Astrocyte (in vitro differentiated cells and primary cell): Measurements from ENCODE around the gene DMAP1. TPM values are rescaled to one million over a fixed set of nuclear protein-coding genes. Genes with fewer than 3 reads are reported as not detected.
A peak's percentile ranks its signal among the peaks of the same experiment; 100 is the strongest.

ENCODE experiments used
- DNase-seq: peaks from one replicate; pipeline ENCODE4 v3.0.0-alpha.2; 2010; ENCODE audit warnings: low read depth
- FAIRE-seq: peaks from 2 replicates; lab custom pipeline; 2011; peaks lifted over from hg19 to GRCh38; lab: Jason Lieb, UNC
- H2AFZ ChIP-seq: 2 replicates; pipeline ENCODE4 v1.6.0; 2012; ENCODE audit warnings: low read depth, low read length, inconsistent platforms
- H3K27ac ChIP-seq: 2 replicates; pipeline ENCODE4 v1.5.1; 2011; ENCODE audit warnings: low read depth, low read length, inconsistent platforms
- H3K27me3 ChIP-seq: 2 replicates; pipeline ENCODE4 v1.6.0; 2011; ENCODE audit warnings: low read length, inconsistent platforms; ENCODE audit not compliant: insufficient read depth
- H3K36me3 ChIP-seq: 2 replicates; pipeline ENCODE4 v1.5.1; 2011; ENCODE audit warnings: low read length, inconsistent platforms; ENCODE audit not compliant: insufficient read depth
- H3K4me1 ChIP-seq: 2 replicates; pipeline ENCODE4 v1.5.1; 2011; ENCODE audit warnings: low read length, inconsistent platforms; ENCODE audit not compliant: insufficient read depth
- H3K4me2 ChIP-seq: 2 replicates; pipeline ENCODE4 v1.6.0; 2012; ENCODE audit warnings: low read length, inconsistent platforms
- H3K4me3 ChIP-seq: 2 replicates; pipeline ENCODE4 v1.5.1; 2011; ENCODE audit warnings: low read depth, mild to moderate bottlenecking, low read length, inconsistent platforms; ENCODE audit not compliant: insufficient read depth
- H3K79me2 ChIP-seq: 2 replicates; pipeline ENCODE4 v1.6.0; 2012; ENCODE audit warnings: mild to moderate bottlenecking, low read length, inconsistent platforms; ENCODE audit not compliant: insufficient read depth
- H3K9ac ChIP-seq: 2 replicates; pipeline ENCODE4 v1.6.0; 2012; ENCODE audit warnings: mild to moderate bottlenecking, low read length, inconsistent platforms
- H3K9me3 ChIP-seq: 2 replicates; pipeline ENCODE4 v1.5.1; 2012; ENCODE audit warnings: low read depth, mild to moderate bottlenecking, low read length, inconsistent platforms; ENCODE audit not compliant: insufficient read depth
- H4K20me1 ChIP-seq: 2 replicates; pipeline ENCODE4 v1.6.0; 2012; ENCODE audit warnings: low read length, inconsistent platforms; ENCODE audit not compliant: insufficient read depth
- H3K27ac Mint-ChIP-seq: one replicate; pipeline ENCODE4 v1.8.0; 2021; ENCODE audit warnings: mild to moderate bottlenecking, mixed read lengths; ENCODE audit not compliant: unreplicated experiment
- H3K27me3 Mint-ChIP-seq: one replicate; pipeline ENCODE4 v1.8.0; 2021; ENCODE audit warnings: low read depth, mixed read lengths; ENCODE audit not compliant: unreplicated experiment
- H3K36me3 Mint-ChIP-seq: one replicate; pipeline ENCODE4 v1.8.0; 2021; ENCODE audit warnings: low read depth, mixed read lengths; ENCODE audit not compliant: unreplicated experiment
- H3K4me1 Mint-ChIP-seq: one replicate; pipeline ENCODE4 v1.8.0; 2021; ENCODE audit warnings: low read depth, mixed read lengths; ENCODE audit not compliant: unreplicated experiment
- H3K4me3 Mint-ChIP-seq: one replicate; pipeline ENCODE4 v1.8.0; 2021; ENCODE audit warnings: mild to moderate bottlenecking, moderate library complexity, mixed read lengths; ENCODE audit not compliant: unreplicated experiment
- H3K9me3 Mint-ChIP-seq: one replicate; pipeline ENCODE4 v1.8.0; 2021; ENCODE audit warnings: mild to moderate bottlenecking, mixed read lengths; ENCODE audit not compliant: unreplicated experiment
- CTCF ChIP-seq: IDR thresholded peaks from 2 replicates; pipeline ENCODE4 v1.5.1; 2011; ENCODE audit warnings: low read depth, mild to moderate bottlenecking, inconsistent platforms, low read length, moderate library complexity; ENCODE audit not compliant: insufficient read depth
- EZH2 ChIP-seq: IDR thresholded peaks from 2 replicates; pipeline ENCODE4 v1.6.1; 2012; ENCODE audit warnings: mild to moderate bottlenecking, low read length, inconsistent platforms; ENCODE audit not compliant: insufficient read depth
- total RNA-seq: library from RNA; stranded (reverse); gene quantifications from 2 replicates; pipeline ENCODE4 v1.2.1, GENCODE V29; 2021

DMAP1 gene
- total RNA-seq, 1 donor from 2014 or later: 33.8 TPM

DNA sequence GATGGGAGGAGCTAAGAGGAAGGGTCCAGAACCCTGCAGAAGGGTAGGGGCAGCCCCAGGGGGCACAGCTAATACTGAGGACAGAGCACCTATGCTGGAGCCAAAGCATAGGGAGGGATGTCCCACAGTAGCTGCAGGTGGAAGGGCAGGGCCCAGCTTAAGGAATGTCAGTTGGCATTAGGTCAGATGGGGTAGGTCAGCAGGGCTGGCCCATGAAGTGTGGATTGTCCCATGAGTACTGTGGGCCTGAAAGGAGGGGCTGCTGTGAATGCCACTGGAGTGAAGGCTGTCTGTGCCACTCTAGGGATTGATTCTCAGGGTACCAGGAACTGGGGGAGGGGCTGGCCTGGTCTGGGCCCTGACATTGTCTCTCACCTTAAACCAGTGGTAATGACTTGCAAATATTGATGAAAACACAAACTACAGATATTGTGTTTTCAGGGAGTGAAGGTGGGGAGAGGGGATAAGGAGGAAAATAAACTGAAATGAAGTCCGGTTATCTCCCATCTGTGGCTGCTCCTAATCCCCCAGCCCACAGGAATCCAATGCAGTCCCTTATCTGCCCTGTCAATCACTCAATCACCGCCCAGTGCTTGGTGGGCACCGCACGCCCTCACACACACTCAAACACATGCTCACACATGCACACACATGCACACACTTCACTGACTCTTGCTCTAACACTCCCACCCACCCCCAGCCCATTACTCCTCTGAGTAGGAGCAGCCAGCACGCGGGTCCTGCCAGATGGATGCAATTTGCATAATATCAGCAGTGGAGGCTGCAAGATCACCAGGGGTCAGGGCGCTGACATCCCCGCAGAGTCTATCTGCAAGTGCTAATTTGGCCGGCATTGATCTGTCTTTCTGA lies 27.8 kb downstream of the DMAP1 start:
- peaks cover 4% of the 10 kb centered on the region for H3K36me3 ChIP-seq
- H3K79me2 ChIP-seq: no peaks in the 10 kb centered on the region
- peaks cover 15% of the 10 kb centered on the region for H3K4me1 ChIP-seq
- H3K4me2 ChIP-seq: no peak overlapping the region
- no peak for DNase-seq
- no peak overlapping the region for H2AFZ ChIP-seq
- H3K4me3 ChIP-seq: no peak overlapping the region
- no peak overlapping the region for H3K27ac ChIP-seq
- peaks cover 23% of the 10 kb centered on the region for H4K20me1 ChIP-seq
- Mint-ChIP-seq H3K4me3 (no peak overlapping the region), H3K27me3 (no peaks in the 10 kb centered on the region), H3K36me3 (peaks cover 25% of the 10 kb centered on the region), H3K27ac (peak overlapping the region; percentile 66), H3K9me3 (peaks cover 1% of the 10 kb centered on the region), H3K4me1 (peaks cover 32% of the 10 kb centered on the region)
- no peaks in the 10 kb centered on the region for H3K27me3 ChIP-seq
- no peak for FAIRE-seq
- TF ChIP-seq CTCF (no peak), EZH2 (no peak)
- H3K9ac ChIP-seq: no peak overlapping the region
- no peaks in the 10 kb centered on the region for H3K9me3 ChIP-seq

- DNase-seq (no peak), FAIRE-seq (no peak)
- no peak overlapping the region for H2AFZ ChIP-seq
- Mint-ChIP-seq H3K36me3 (peaks cover 28% of the 10 kb centered on the region), H3K9me3 (no peaks in the 10 kb centered on the region), H3K4me3 (no peak overlapping the region), H3K27me3 (no peaks in the 10 kb centered on the region), H3K4me1 (peaks cover 32% of the 10 kb centered on the region), H3K27ac (no peak overlapping the region)
- H3K9ac ChIP-seq: no peak overlapping the region
- H3K4me2 ChIP-seq: no peak overlapping the region
- no peaks in the 10 kb centered on the region for H3K27me3 ChIP-seq
- peaks cover 24% of the 10 kb centered on the region for H4K20me1 ChIP-seq
- no peak overlapping the region for H3K4me3 ChIP-seq
- no peak overlapping the region for H3K27ac ChIP-seq
- H3K9me3 ChIP-seq: no peaks in the 10 kb centered on the region
- TF ChIP-seq EZH2 (no peak), CTCF (no peak)
- peaks cover 4% of the 10 kb centered on the region for H3K36me3 ChIP-seq
- no peaks in the 10 kb centered on the region for H3K79me2 ChIP-seq
- peaks cover 15% of the 10 kb centered on the region for H3K4me1 ChIP-seq
Measured at GRCh38 chr1:44242746-44243145, 29.5 kb downstream of the DMAP1 start.
